ENCODE results near the gene USP3. TPM values are rescaled to one million over a fixed set of nuclear protein-coding genes. Genes with fewer than 3 reads are reported as not detected.

The USP3 gene
- total and polyA plus RNA-seq, 2 experiments from 2014 or later: 15.4 to 21.0 TPM

DNA sequence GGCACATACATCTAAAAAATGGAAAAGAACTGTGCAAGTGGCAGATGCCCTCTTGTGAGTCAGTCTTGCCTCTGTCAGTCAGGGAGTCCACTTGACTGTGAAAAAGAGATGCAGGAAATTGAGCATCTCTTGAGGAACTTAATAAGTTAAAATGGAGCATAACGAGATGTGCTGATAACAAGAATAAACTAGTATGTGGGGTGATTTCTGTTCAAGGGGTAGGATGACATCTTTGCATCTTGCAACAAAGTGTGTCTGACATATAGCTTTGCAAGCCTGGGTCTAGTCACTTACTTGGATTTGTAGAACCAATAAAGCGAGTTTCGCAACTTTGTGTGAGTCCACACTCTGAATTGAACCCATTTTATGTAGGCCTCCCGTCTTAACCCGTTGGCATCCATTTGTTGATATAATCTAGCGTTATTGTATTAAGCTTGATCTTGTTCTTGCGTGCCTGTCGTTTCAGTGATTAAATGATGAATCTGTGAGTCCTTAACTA lies 2.2 kb downstream of the USP3 start:
- Histone ChIP-seq H3K4me3 (peak overlapping the region; percentile 74), H3K9ac (no peak overlapping the region; the same call in 1 of the 2 replicates), H4K20me1 (ENCODE audit: insufficient read depth) (0 out of 2 replicates have a peak, but pooled peaks cover 2% of the 10 kb centered on the region), H3K79me2 (ENCODE audit: insufficient read depth) (peaks cover 61% of the 10 kb centered on the region), H3K36me3 (ENCODE audit: low read depth) (no peaks in the 10 kb centered on the region), H3K9me3 (ENCODE audit: low read depth) (no peaks in the 10 kb centered on the region), H3K4me1 (ENCODE audit: insufficient read depth) (peaks cover 49% of the 10 kb centered on the region), H3K9me2 (ENCODE audit: insufficient read depth) (no peaks in the 10 kb centered on the region), H3K4me2 (ENCODE audit: unreplicated experiment) (peak overlapping the region; percentile 85), H3K27ac (no peak overlapping the region), H3F3A (ENCODE audit: insufficient read depth) (peaks cover 45% of the 10 kb centered on the region), H2AFZ (no peak overlapping the region), H3K27me3 (replicated peaks; ENCODE audit: insufficient read depth) (no peaks in the 10 kb centered on the region)
- no peak for TF ChIP-seq EZH2 (IDR thresholded peaks at IDR 0.05; ENCODE audit: insufficient read depth, poor library complexity, severe bottlenecking)
- no peak for TF ChIP-seq EZH2phosphoT487 (IDR thresholded peaks at IDR 0.05; ENCODE audit: insufficient read depth, low read depth)
- in situ Hi-C loops (cut with MboI): no loop called here
- 84 to 85% methylated on average over 8 of the region's 8 CpGs for WGBS, 2 experiments (ENCODE audit: low coverage in 1 of 2, low lambda C conversion rate in 2 of 2, missing lambda C conversion rate in 2 of 2)
- peak; percentile 54 for DNase-seq

DNA sequence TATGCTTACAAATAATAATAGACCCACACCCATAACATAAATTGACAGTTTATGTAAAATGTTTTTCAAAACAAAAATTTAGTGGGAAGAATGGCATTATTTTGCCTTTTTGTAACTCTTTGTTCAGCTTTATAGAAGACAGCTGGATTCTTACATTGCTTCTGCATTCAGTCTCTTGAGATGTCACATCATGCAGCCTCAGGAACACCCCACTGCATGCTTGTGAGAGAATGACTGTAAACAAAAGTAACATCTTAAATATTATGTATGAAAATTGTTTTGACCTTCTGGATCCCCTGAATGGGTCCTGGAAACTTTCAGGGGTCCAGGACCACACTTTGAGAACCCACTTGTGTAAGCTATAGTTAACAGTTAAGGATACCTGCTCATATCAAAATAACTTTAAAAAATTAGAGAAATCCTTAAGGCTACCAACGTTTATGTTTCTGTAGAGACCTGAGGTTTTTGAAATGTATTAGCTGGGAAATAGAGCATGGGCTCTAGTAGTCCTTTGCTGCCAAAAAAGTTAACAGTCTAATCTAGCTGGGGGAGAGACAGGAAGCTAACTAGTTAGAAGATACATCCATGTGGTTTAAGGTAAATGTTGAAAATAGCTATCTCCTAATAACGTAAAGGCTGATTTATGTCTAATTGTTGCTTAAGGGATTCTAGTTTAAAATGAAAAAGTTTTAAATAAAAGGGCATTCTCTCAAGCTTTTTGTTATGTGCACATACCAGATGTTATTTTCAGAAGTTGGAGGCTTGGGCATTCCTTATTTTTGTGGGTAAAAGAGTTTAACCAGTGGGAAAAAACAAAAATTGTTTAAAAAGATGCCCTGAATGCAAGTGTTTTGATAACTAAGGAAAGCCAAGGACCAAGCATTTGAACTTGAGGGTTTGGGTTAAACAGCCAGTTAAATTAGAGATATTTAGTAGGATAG lies 3.8 kb downstream of the USP3 start:
- Histone ChIP-seq H3F3A (ENCODE audit: insufficient read depth) (peaks cover 30% of the 10 kb centered on the region), H2AFZ (no peak overlapping the region), H4K20me1 (ENCODE audit: insufficient read depth) (0 out of 2 replicates have a peak, but pooled peaks cover 2% of the 10 kb centered on the region), H3K27me3 (replicated peaks; ENCODE audit: insufficient read depth) (no peaks in the 10 kb centered on the region), H3K36me3 (ENCODE audit: low read depth) (no peaks in the 10 kb centered on the region), H3K9me3 (ENCODE audit: low read depth) (no peaks in the 10 kb centered on the region), H3K4me3 (no peak overlapping the region), H3K4me1 (ENCODE audit: insufficient read depth) (peaks cover 38% of the 10 kb centered on the region), H3K4me2 (ENCODE audit: unreplicated experiment) (no peak overlapping the region), H3K9ac (no peak overlapping the region), H3K9me2 (ENCODE audit: insufficient read depth) (no peaks in the 10 kb centered on the region), H3K27ac (no peak overlapping the region), H3K79me2 (ENCODE audit: insufficient read depth) (peaks cover 77% of the 10 kb centered on the region)
- 70 to 71% methylated on average over 2 of the region's 2 CpGs for WGBS, 2 experiments (ENCODE audit: low coverage in 1 of 2, low lambda C conversion rate in 2 of 2, missing lambda C conversion rate in 2 of 2)
- DNase-seq: no peak
- in situ Hi-C loops (cut with MboI): no loop called here
- TF ChIP-seq EZH2phosphoT487 (IDR thresholded peaks at IDR 0.05; ENCODE audit: insufficient read depth, low read depth): no peak
- no peak for TF ChIP-seq EZH2 (IDR thresholded peaks at IDR 0.05; ENCODE audit: insufficient read depth, poor library complexity, severe bottlenecking)

DNA sequence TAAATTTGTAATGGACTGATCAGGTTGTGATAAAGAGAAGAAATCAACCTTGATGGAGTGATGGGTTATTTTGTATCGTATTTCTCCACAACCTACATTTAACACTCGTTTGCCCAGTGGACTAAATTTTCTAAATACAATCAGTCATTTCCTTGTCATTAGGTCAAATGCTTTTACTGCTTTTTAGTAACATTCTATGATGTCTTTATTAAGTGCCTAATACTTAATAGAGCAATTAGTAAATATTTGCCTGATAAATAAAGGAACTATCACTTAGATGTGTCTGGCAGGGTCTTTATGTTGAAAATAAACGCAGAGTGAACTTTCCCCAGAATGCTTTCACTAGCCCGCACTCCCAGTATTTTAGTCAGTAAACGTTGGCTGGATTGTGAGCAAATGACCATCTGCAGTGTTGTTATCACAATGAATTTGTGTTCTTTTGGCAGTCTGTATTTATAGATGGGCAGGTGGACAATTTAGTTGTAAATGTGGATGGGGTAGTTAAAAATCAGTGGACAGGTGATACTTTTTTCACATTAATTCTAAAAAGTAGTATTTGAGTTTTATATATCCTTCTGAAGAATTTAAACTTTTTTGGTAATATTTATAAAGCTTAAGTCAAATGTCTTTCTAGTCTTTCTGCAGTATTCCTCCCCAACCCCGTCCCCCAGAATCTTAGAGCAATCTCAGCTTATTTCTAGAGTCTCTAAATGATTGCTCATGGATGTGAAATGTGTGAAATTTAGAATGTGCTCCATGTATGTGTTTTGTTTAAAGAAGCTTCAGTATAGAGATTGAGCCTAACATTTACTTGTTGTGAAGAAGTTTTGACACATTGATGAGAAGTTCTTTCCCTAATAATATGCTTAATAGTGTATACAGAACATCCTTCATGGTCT lies 4.9 kb downstream of the USP3 start:
- in situ Hi-C loops (cut with MboI): no loop called here
- WGBS, 2 experiments (ENCODE audit: low coverage in 1 of 2, low lambda C conversion rate in 2 of 2, missing lambda C conversion rate in 2 of 2): 83% methylated on average over 6 of the region's 6 CpGs

More for the DNA sequence above, 4.9 kb downstream of the USP3 start:
- Histone ChIP-seq H3K36me3 (ENCODE audit: low read depth) (no peaks in the 10 kb centered on the region), H3K9me3 (ENCODE audit: low read depth) (no peaks in the 10 kb centered on the region), H4K20me1 (ENCODE audit: insufficient read depth) (0 out of 2 replicates have a peak, but pooled peaks cover 2% of the 10 kb centered on the region), H3K27ac (peak overlapping the region; percentile 50), H3K9ac (no peak overlapping the region; the same call in 1 of the 2 replicates), H3K4me1 (ENCODE audit: insufficient read depth) (peaks cover 40% of the 10 kb centered on the region), H3K27me3 (replicated peaks; ENCODE audit: insufficient read depth) (no peaks in the 10 kb centered on the region), H3F3A (ENCODE audit: insufficient read depth) (peaks cover 30% of the 10 kb centered on the region), H3K9me2 (ENCODE audit: insufficient read depth) (no peaks in the 10 kb centered on the region), H3K4me2 (ENCODE audit: unreplicated experiment) (peak overlapping the region; percentile 74), H3K79me2 (ENCODE audit: insufficient read depth) (peaks cover 89% of the 10 kb centered on the region), H2AFZ (no peak overlapping the region), H3K4me3 (peak overlapping the region; percentile 45)
- TF ChIP-seq EZH2 (IDR thresholded peaks at IDR 0.05; ENCODE audit: insufficient read depth, poor library complexity, severe bottlenecking): no peak
- TF ChIP-seq EZH2phosphoT487 (IDR thresholded peaks at IDR 0.05; ENCODE audit: insufficient read depth, low read depth): no peak
- peak; percentile 36 for DNase-seq

Data from GM23248 (cell line).